Thyroid gland (tissue), 4 donors: Measurements from ENCODE around the gene MAGI2. TPM values are rescaled to one million over a fixed set of nuclear protein-coding genes. Genes with fewer than 3 reads are reported as not detected.

Experiments used
- DNase-seq, 2 donors: peaks; one replicate each; pipeline ENCODE4 v3.0.0-alpha.2; 2019
- H3K27ac ChIP-seq, 3 donors: fragments of 200-600 bp; sonication (generic); 1 replicate in 2 of 3; 2 replicates in 1 of 3; pipeline ENCODE4 v1.5.1; 2016 to 2019; ENCODE audit warnings: mild to moderate bottlenecking in 1 of 3, moderate library complexity in 1 of 3
- H3K27me3 ChIP-seq: fragments of 200-600 bp; sonication (generic); one replicate; pipeline ENCODE4 v1.5.1; 2019
- H3K36me3 ChIP-seq, 2 donors: fragments of 200-600 bp; sonication (generic); one replicate each; pipeline ENCODE4 v1.5.1; 2016 to 2019
- H3K4me1 ChIP-seq, 2 donors: fragments of 200-600 bp; sonication (generic); one replicate each; pipeline ENCODE4 v1.5.1; 2017 to 2019
- H3K4me3 ChIP-seq, 3 donors: fragments of 200-600 bp; sonication (generic); replicated peaks in 1 of 3; 1 replicate in 2 of 3; 2 replicates in 1 of 3; pipeline ENCODE4 v1.5.1; 2016; ENCODE audit warnings: mild to moderate bottlenecking in 1 of 3
- H3K9me3 ChIP-seq: fragments of 200-600 bp; sonication (generic); one replicate; pipeline ENCODE4 v1.5.1; 2017
- POLR2A ChIP-seq, 2 donors: fragments of 450-650 bp; IDR thresholded peaks; one replicate each; pipeline ENCODE4 v1.6.1; 2017; ENCODE audit warnings: antibody characterized with exemption in 2 of 2, mild to moderate bottlenecking in 2 of 2, moderate library complexity in 1 of 2
- WGBS, 2 donors: methylation state at CpG; one replicate each; pipeline ENCODE4 v1.1.5; 2017; 5-methylcytosine and 5-hydroxymethylcytosine counted together
- intact Hi-C: fragments of 100-400 bp; cut with DNase I; formaldehyde crosslinking; loops from one replicate; pipeline ENCODE4 v1.15.1; 2023
- total RNA-seq, 4 donors: library from RNA; depleted of rRNA; stranded (reverse); fragments of >200 nt; gene quantifications; one replicate each; pipeline ENCODE4 v1.2.3, GENCODE V29; 2016
- TF ChIP-seq, protein P1 (sequence below), 6 experiments: fragments of 200-600 bp in 3 of 6; fragments of 450-650 bp in 3 of 6; sonication (generic) in 3 of 6; IDR thresholded peaks; one replicate each; pipeline ENCODE4 v1.5.1; 2016 to 2019; ENCODE audit warnings: antibody characterized with exemption in 6 of 6, mild to moderate bottlenecking in 2 of 6, inconsistent platforms in 1 of 6, moderate library complexity in 1 of 6

The MAGI2 gene
- total RNA-seq, 4 donors from 2014 or later, result 20.7 to 31.1 (median 26.0) TPM

DNA sequence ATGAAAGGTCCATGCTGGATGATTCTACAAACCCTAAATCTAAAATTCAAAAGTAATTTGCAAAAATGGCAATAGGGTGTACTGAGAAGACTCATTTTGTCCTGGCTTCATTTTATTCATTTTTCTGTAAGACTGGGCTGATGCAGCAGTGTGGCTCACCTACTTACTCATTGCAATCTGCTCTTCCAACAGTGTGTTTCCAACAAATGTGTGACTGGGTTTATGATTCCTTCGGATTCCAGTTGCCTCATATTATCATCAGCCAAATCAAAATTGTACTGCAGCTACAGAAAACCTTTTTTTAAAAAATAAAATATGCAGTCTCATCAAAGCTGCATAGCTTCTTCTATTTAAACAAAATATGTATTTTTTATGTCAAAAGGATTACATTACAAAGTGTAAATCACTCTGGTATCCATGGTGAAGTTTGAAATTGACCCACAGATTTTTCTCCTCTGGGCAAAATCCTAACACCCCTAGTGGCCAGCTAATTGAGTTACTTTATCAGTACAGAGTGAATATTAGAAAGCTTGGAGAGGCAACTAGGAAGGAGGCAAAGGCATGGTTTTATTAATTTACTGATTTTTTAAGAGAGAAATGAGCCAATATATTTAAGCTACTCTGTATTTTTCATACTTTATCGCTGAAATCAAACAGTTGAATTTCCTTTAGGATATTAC, 390.3 kb downstream of the MAGI2 start:
- WGBS, 2 donors, result 69 to 77% methylated on average over 2 of the region's 2 CpGs
- intact Hi-C loops, result no loop called here
- no peak for TF ChIP-seq POLR2A (IDR thresholded peaks at IDR 0.05)
- TF ChIP-seq, protein P1, sequence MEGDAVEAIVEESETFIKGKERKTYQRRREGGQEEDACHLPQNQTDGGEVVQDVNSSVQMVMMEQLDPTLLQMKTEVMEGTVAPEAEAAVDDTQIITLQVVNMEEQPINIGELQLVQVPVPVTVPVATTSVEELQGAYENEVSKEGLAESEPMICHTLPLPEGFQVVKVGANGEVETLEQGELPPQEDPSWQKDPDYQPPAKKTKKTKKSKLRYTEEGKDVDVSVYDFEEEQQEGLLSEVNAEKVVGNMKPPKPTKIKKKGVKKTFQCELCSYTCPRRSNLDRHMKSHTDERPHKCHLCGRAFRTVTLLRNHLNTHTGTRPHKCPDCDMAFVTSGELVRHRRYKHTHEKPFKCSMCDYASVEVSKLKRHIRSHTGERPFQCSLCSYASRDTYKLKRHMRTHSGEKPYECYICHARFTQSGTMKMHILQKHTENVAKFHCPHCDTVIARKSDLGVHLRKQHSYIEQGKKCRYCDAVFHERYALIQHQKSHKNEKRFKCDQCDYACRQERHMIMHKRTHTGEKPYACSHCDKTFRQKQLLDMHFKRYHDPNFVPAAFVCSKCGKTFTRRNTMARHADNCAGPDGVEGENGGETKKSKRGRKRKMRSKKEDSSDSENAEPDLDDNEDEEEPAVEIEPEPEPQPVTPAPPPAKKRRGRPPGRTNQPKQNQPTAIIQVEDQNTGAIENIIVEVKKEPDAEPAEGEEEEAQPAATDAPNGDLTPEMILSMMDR (IDR thresholded peaks at IDR 0.05), result peak in 1 of 6 experiments; percentile 12
- H3K4me1 ChIP-seq, result no peaks in the 10 kb centered on the region
- no peak overlapping the region for H3K4me3 ChIP-seq
- no peak overlapping the region for H3K27ac ChIP-seq
- no peak for DNase-seq
- no peaks in the 10 kb centered on the region for H3K36me3 ChIP-seq
- no peaks in the 10 kb centered on the region for H3K9me3 ChIP-seq
- H3K27me3 ChIP-seq, result no peaks in the 10 kb centered on the region

DNA sequence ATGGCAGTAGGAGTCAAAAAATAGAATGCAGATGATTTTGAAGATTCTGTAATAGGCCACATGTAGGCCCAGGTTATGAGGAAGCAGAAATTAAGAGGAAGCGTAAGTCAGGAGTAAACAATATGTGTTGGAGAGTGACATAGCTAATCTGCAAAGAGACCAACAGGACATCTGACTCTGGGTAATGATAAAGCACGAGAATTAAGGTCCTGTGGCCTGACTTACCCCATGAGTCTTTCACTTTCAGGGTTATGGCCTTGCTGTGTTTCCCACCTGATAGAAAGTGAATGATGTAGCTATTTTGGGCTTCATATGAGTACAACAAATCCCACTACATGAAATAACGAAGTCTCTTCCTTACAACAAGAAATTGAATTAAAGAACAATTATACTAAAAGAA, 393.0 kb downstream of the MAGI2 start:
- no peaks in the 10 kb centered on the region for H3K27me3 ChIP-seq
- H3K4me3 ChIP-seq, result no peak overlapping the region
- intact Hi-C loops, result no loop called here
- H3K4me1 ChIP-seq, result peaks cover 9 to 10% of the 10 kb centered on the region in 2 donors
- H3K36me3 ChIP-seq, result no peaks in the 10 kb centered on the region
- TF ChIP-seq, protein P1 (IDR thresholded peaks at IDR 0.05), result no peak
- TF ChIP-seq POLR2A (IDR thresholded peaks at IDR 0.05), result no peak
- no peaks in the 10 kb centered on the region for H3K9me3 ChIP-seq
- WGBS, 2 donors, result 89% methylated on average over 3 of the region's 3 CpGs
- DNase-seq, result no peak
- no peak overlapping the region for H3K27ac ChIP-seq

DNA sequence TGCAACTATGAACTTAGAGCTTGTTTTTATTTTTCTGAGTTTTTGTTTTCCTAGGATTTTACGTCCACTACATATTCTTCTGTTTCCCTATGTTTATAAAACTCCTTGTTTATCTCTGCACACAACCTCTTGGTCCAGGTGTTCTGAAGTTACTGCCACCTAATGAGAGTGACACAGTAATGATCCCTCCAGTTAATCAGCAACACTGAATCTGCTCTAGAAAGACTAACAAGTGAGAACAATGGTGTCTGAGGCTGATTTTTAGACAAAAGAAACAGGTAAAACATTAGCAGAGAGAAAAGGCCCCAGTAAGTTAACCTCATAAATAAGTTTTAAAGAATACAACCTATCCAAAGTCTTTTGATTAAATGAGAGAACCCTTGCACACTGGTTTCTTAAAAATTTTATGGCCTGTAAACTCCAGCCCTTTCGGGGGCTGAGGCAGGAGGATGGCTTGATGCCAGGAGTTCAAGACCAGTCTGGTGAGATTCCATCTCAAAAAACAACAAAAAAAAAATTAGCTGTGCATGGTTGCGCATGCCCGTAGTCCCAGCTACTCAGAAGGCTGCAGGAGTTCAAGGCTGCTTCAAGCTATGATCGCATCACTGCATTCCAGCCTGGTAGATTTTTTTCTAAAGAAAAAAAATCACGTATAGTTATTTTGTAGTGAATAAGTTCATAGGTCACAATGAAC, 397.6 kb downstream of the MAGI2 start:
- no peak overlapping the region for H3K4me3 ChIP-seq
- TF ChIP-seq, protein P1 (IDR thresholded peaks at IDR 0.05), result no peak
- no peak for TF ChIP-seq POLR2A (IDR thresholded peaks at IDR 0.05)
- peaks cover 9 to 13% of the 10 kb centered on the region in 2 donors for H3K4me1 ChIP-seq
- peak overlapping the region; percentile 78 to 91 (median 86) for H3K27ac ChIP-seq
- intact Hi-C loops, result no loop called here
- no peaks in the 10 kb centered on the region for H3K9me3 ChIP-seq
- no peaks in the 10 kb centered on the region for H3K36me3 ChIP-seq
- peak; percentile 87 for DNase-seq
- WGBS, 2 donors, result 26 to 38% methylated on average over 6 of the region's 6 CpGs
- H3K27me3 ChIP-seq, result no peaks in the 10 kb centered on the region

DNA sequence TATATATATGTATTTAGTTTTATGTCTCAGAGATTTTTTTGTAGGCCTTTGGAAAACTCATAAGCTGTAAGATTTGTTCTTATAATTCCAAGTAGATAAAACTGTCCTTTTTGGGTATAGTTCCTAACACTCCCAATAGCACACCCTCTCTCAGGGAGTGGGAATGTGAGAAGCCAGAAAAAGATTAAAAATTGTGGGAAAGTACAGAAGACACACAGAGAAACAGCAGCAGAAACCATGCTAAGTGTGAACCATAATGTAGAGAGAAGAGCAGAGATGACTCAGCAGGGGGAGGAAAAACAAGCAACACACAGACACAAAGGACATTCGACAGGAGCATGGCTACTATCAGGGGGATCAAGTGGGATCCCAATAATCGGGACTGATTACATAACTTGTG, 401.6 kb downstream of the MAGI2 start:
- no peaks in the 10 kb centered on the region for H3K9me3 ChIP-seq
- intact Hi-C loops, result no loop called here
- peaks cover 27 to 33% of the 10 kb centered on the region in 2 donors for H3K4me1 ChIP-seq
- no peaks in the 10 kb centered on the region for H3K36me3 ChIP-seq
- no peak overlapping the region for H3K4me3 ChIP-seq
- DNase-seq, result no peak
- 90% methylated on average over 2 of the region's 2 CpGs for WGBS, 2 donors
- TF ChIP-seq, protein P1 (IDR thresholded peaks at IDR 0.05), result no peak
- TF ChIP-seq POLR2A (IDR thresholded peaks at IDR 0.05), result no peak
- no peak overlapping the region for H3K27ac ChIP-seq
- H3K27me3 ChIP-seq, result no peaks in the 10 kb centered on the region

DNA sequence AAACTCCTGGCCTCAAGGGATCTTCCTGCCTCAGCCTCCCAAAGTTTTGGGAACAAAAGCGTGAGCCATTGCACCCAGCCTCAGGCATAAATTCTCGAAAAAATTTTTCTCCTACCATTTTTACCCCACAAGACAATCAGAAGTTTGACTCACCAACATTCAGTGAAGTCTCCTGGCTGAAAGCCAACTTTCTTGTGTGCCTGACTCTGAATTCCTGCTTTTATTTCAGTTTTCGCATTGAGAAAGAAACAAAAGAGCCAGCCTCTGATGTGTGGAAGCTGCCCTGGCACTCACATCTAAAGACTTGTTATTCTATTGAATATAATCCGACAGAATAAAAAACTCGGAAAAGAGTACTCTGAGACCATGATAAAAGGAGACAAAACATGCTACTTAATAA, 402.9 kb downstream of the MAGI2 start:
- TF ChIP-seq, protein P1 (IDR thresholded peaks at IDR 0.05), result no peak
- WGBS, 2 donors, result 63 to 66% methylated on average over 5 of the region's 5 CpGs
- intact Hi-C loops, result no loop called here

More for the DNA sequence above, 402.9 kb downstream of the MAGI2 start:
- Histone ChIP-seq H3K27ac (no peak overlapping the region), H3K4me1 (peaks cover 19 to 25% of the 10 kb centered on the region in 2 donors), H3K4me3 (no peak overlapping the region), H3K36me3 (no peaks in the 10 kb centered on the region), H3K9me3 (no peaks in the 10 kb centered on the region), H3K27me3 (no peaks in the 10 kb centered on the region)
- DNase-seq, result peak in 1 of 2 donors; percentile 6
